HG03135 (cell line): ENCODE data around the gene MEIS1.

Experiments used
- ATAC-seq: cut with Tn5 transposase; IDR thresholded peaks from one replicate; pipeline ENCODE4 v1.9.1; 2021; ENCODE audit warnings: mild to moderate bottlenecking, moderate library complexity; ENCODE audit not compliant: unreplicated experiment

MEIS1 gene

GRCh38 chr2:66531567-66531966 is 96.6 kb downstream of the MEIS1 start:
- ATAC-seq, result no peak

GRCh38 chr2:66532972-66533868 is 98.3 kb downstream of the MEIS1 start:
- no peak for ATAC-seq

GRCh38 chr2:66534461-66534860 is 99.5 kb downstream of the MEIS1 start:
- no peak for ATAC-seq

GRCh38 chr2:66535574-66536289 is 100.8 kb downstream of the MEIS1 start:
- no peak for ATAC-seq

- no peak for ATAC-seq
Observed at GRCh38 chr2:66536290-66536673, 101.4 kb downstream of the MEIS1 start.

GRCh38 chr2:66536997-66537396 is 102.1 kb downstream of the MEIS1 start:
- no peak for ATAC-seq

- no peak for ATAC-seq
Observed at GRCh38 chr2:66538291-66538690, 103.4 kb downstream of the MEIS1 start.

GRCh38 chr2:66539452-66539851 is 104.5 kb downstream of the MEIS1 start:
- no peak for ATAC-seq

GRCh38 chr2:66541646-66542045 is 106.7 kb downstream of the MEIS1 start:
- no peak for ATAC-seq

- ATAC-seq, result no peak
Observed at GRCh38 chr2:66543257-66543767, 108.4 kb downstream of the MEIS1 start.

GRCh38 chr2:66544258-66544657 is 109.3 kb downstream of the MEIS1 start:
- ATAC-seq, result no peak

- ATAC-seq, result no peak
Observed at GRCh38 chr2:66545258-66545657, 110.3 kb downstream of the MEIS1 start.

GRCh38 chr2:66547118-66547517 is 112.2 kb downstream of the MEIS1 start:
- ATAC-seq, result no peak

GRCh38 chr2:66547887-66548286 is 113.0 kb downstream of the MEIS1 start:
- no peak for ATAC-seq

GRCh38 chr2:66548422-66548821 is 113.5 kb downstream of the MEIS1 start:
- no peak for ATAC-seq

- ATAC-seq, result no peak
Observed at GRCh38 chr2:66550826-66551225, 115.9 kb downstream of the MEIS1 start.

- no peak for ATAC-seq
Observed at GRCh38 chr2:66553370-66553769, 118.4 kb downstream of the MEIS1 start.

GRCh38 chr2:66555091-66555490 is 120.2 kb downstream of the MEIS1 start:
- ATAC-seq, result no peak

GRCh38 chr2:66555501-66556324 is 120.8 kb downstream of the MEIS1 start:
- no peak for ATAC-seq

- no peak for ATAC-seq
Observed at GRCh38 chr2:66559672-66560071, 124.7 kb downstream of the MEIS1 start.

- ATAC-seq, result no peak
Observed at GRCh38 chr2:66560683-66561082, 125.8 kb downstream of the MEIS1 start.
